GM12878 (cell line): ENCODE results near the gene SUGCT. TPM values are rescaled to one million over a fixed set of nuclear protein-coding genes. Genes with fewer than 3 reads are reported as not detected.

ENCODE experiments used
- ATAC-seq: fragments of 200-7000 bp; cut with Tn5 transposase; 3 replicates; pipeline ENCODE4 v1.9.1; 2020; ENCODE audit warnings: mild to moderate bottlenecking, moderate library complexity
- BruUV-seq: library from RNA; stranded (reverse); fragments of 400-500 nt; replicated peaks from 2 replicates; lab custom pipeline; 2021; lab: Mats Ljungman, UMichigan
- CTCF ChIA-PET: fragments of 300-600 bp; sonication (Branson Sonifier 250); formaldehyde crosslinking; extraction: SDS; loops from one replicate; lab custom pipeline; 2021; ENCODE audit warnings: inconsistent platforms; lab: Yijun Ruan, JAX
- POLR2A ChIA-PET: fragments of 350-600 bp; formaldehyde crosslinking; extraction: SDS; loops from one replicate; lab custom pipeline; 2021; ENCODE audit warnings: inconsistent platforms; lab: Charles Lee
- RAD21 ChIA-PET: fragments of 300-600 bp; sonication (Branson Sonifier 250); formaldehyde crosslinking; loops from one replicate; lab custom pipeline; 2023; ENCODE audit warnings: antibody characterized with exemption; ENCODE audit not compliant: unreplicated experiment; lab: Charles Lee
- SMC1A ChIA-PET: fragments of 300-600 bp; sonication (Branson Sonifier 250); formaldehyde crosslinking; loops from one replicate; lab custom pipeline; 2023; ENCODE audit not compliant: unreplicated experiment, uncharacterized antibody; lab: Charles Lee
- DNase-seq: peaks from one replicate; pipeline ENCODE4 v3.0.0-alpha.2; 2011; ENCODE audit warnings: low read depth, low spot score
- FAIRE-seq: peaks from 3 replicates; lab custom pipeline; 2011; peaks lifted over from hg19 to GRCh38; lab: Jason Lieb, UNC
- H2AFZ ChIP-seq: 2 replicates; pipeline ENCODE4 v1.6.0; 2011; ENCODE audit warnings: low read depth, low read length, control low read depth; ENCODE audit not compliant: control insufficient read depth
- H3K27ac ChIP-seq: 2 replicates; pipeline ENCODE4 v1.5.1; 2011; ENCODE audit warnings: control low read depth; ENCODE audit not compliant: control insufficient read depth, insufficient read depth
- H3K27me3 ChIP-seq, 2 experiments: replicated peaks in 1 of 2; 2 replicates each; pipeline versions ENCODE4 v1.6.0 to v1.6.1; 2011; ENCODE audit warnings: low read length in 1 of 2; ENCODE audit not compliant: control insufficient read depth in 2 of 2, insufficient read depth in 2 of 2
- H3K36me3 ChIP-seq, 2 experiments: 2 replicates each; pipeline ENCODE4 v1.5.1; 2011; ENCODE audit warnings: low read length in 1 of 2; ENCODE audit not compliant: control insufficient read depth in 2 of 2, insufficient read depth in 2 of 2
- H3K4me1 ChIP-seq: 2 replicates; pipeline ENCODE4 v1.6.1; 2011; ENCODE audit warnings: mild to moderate bottlenecking, low read length, moderate library complexity, mixed read lengths; ENCODE audit not compliant: control insufficient read depth, insufficient read depth
- H3K4me2 ChIP-seq: 2 replicates; pipeline ENCODE4 v1.6.0; 2011; ENCODE audit warnings: control low read depth; ENCODE audit not compliant: control insufficient read depth, insufficient read depth
- H3K4me3 ChIP-seq: fragments of 200-600 bp; sonication (generic); 2 replicates; pipeline ENCODE4 v1.5.1; 2016
- H3K79me2 ChIP-seq: 2 replicates; pipeline ENCODE4 v1.6.0; 2011; ENCODE audit warnings: low read length; ENCODE audit not compliant: control insufficient read depth, insufficient read depth
- H3K9ac ChIP-seq: 2 replicates; pipeline ENCODE4 v1.8.0; 2011; ENCODE audit warnings: low read length, control low read depth, mixed read lengths; ENCODE audit not compliant: control insufficient read depth, insufficient read depth
- H3K9me3 ChIP-seq: replicated peaks from 3 replicates; pipeline ENCODE4 v1.5.1; 2011; ENCODE audit warnings: mild to moderate bottlenecking, low read length; ENCODE audit not compliant: control insufficient read depth, insufficient read depth
- H4K20me1 ChIP-seq: 2 replicates; pipeline ENCODE4 v1.6.0; 2011; ENCODE audit not compliant: control insufficient read depth, insufficient read depth
- ATF7 ChIP-seq: fragments of 450-650 bp; IDR thresholded peaks from 2 replicates; pipeline ENCODE4 v1.6.1; 2016; ENCODE audit warnings: low read depth, mild to moderate bottlenecking
- CEBPZ ChIP-seq: fragments of 150-350 bp; IDR thresholded peaks from 2 replicates; pipeline ENCODE4 v1.6.1; 2016; ENCODE audit warnings: low read depth, low read length
- CREB1 ChIP-seq: IDR thresholded peaks from 2 replicates; pipeline ENCODE4 v1.6.1; 2012; ENCODE audit warnings: low read depth, mild to moderate bottlenecking, inconsistent platforms
- CREM ChIP-seq: IDR thresholded peaks from 2 replicates; pipeline ENCODE4 v1.6.1; 2014; ENCODE audit warnings: antibody characterized with exemption, low read depth
- ESRRA ChIP-seq: IDR thresholded peaks from 2 replicates; pipeline ENCODE4 v1.6.1; 2012; ENCODE audit warnings: mild to moderate bottlenecking, low read length, improper control_type of control experiment
- FOS ChIP-seq: IDR thresholded peaks from 3 replicates; pipeline ENCODE4 v1.6.1; 2011; ENCODE audit warnings: borderline replicate concordance; ENCODE audit not compliant: insufficient read length; ENCODE audit errors: extremely low read depth
- MEF2A ChIP-seq: IDR thresholded peaks from 2 replicates; pipeline ENCODE4 v1.6.1; 2011; ENCODE audit warnings: low read depth, mild to moderate bottlenecking, low read length, moderate library complexity; ENCODE audit not compliant: insufficient read depth
- MTA2 ChIP-seq: fragments of 450-650 bp; IDR thresholded peaks from 2 replicates; pipeline ENCODE4 v1.6.1; 2016; ENCODE audit warnings: low read depth, mild to moderate bottlenecking, moderate library complexity
- NFIC ChIP-seq: IDR thresholded peaks from 2 replicates; pipeline ENCODE4 v1.6.1; 2012; ENCODE audit warnings: low read depth, mild to moderate bottlenecking, inconsistent platforms, low read length, moderate library complexity
- NFYB ChIP-seq: IDR thresholded peaks from 2 replicates; pipeline ENCODE4 v1.6.1; 2011; ENCODE audit warnings: low read depth, mild to moderate bottlenecking, low read length, improper control_type of control experiment, moderate library complexity; ENCODE audit not compliant: insufficient read depth
- NR2C2 ChIP-seq: IDR thresholded peaks from 2 replicates; pipeline ENCODE4 v1.6.1; 2011; ENCODE audit warnings: borderline replicate concordance, low read depth; ENCODE audit not compliant: control insufficient read depth, insufficient read length
- POLR2AphosphoS2 ChIP-seq: IDR thresholded peaks from 2 replicates; pipeline ENCODE4 v1.6.1; 2011; ENCODE audit warnings: low read depth, mild to moderate bottlenecking, low read length, improper control_type of control experiment, moderate library complexity
- POU2F2 ChIP-seq: IDR thresholded peaks from 3 replicates; pipeline ENCODE4 v1.6.1; 2011; ENCODE audit warnings: low read depth, mild to moderate bottlenecking, low read length, borderline replicate concordance
- TCF7 ChIP-seq: IDR thresholded peaks from 2 replicates; pipeline ENCODE4 v1.6.1; 2014; ENCODE audit warnings: antibody characterized with exemption, borderline replicate concordance
- YY1 ChIP-seq: IDR thresholded peaks from 2 replicates; pipeline ENCODE4 v1.6.1; 2011; ENCODE audit warnings: low read depth, mild to moderate bottlenecking, low read length
- ZNF384 ChIP-seq: IDR thresholded peaks from 2 replicates; pipeline ENCODE4 v1.6.1; 2012; ENCODE audit warnings: low read depth, mild to moderate bottlenecking, low read length, improper control_type of control experiment, borderline replicate concordance
- WGBS: methylation state at CpG from one replicate; pipeline ENCODE4 v1.1.6; 2016; ENCODE audit warnings: low lambda C conversion rate; ENCODE audit not compliant: insufficient replicate concordance, insufficient coverage; ENCODE audit errors: missing lambda C conversion rate; 5-methylcytosine and 5-hydroxymethylcytosine counted together
- in situ Hi-C: fragments of 300-500 bp; cut with MboI; formaldehyde crosslinking; loops from 9 replicates; pipeline ENCODE4 v1.14.3; 2018; ENCODE audit warnings: mixed read lengths
- intact Hi-C: fragments of 100-400 bp; cut with micrococcal nuclease; formaldehyde crosslinking; loops from one replicate; pipeline ENCODE4 v1.14.2; 2022; ENCODE audit not compliant: unreplicated experiment
- polyA plus RNA-seq, 11 experiments: library from polyadenylated mRNA; depleted of rRNA in 4 of 11; unstranded in 6 of 11; stranded (reverse) in 5 of 11; fragments of >200 nt; fragmentation: Nextera tagmentation in 4 of 11; fragmentation: Illumina TruSeq in 1 of 11; extraction: Ambion mirVana in 4 of 11; extraction: Trizol in 1 of 11; gene quantifications; 1 replicate in 1 of 11; 2 replicates in 10 of 11; pipeline versions ENCODE4 v1.2.1 to v1.2.3, GENCODE V29; 2011 to 2016; ENCODE audit warnings: inconsistent platforms in 2 of 11, missing spikeins in 2 of 11, low read depth in 1 of 11
- total RNA-seq, 4 experiments: library from RNA; depleted of rRNA in 3 of 4; stranded (reverse); fragments of >200 nt in 3 of 4; fragmentation: Illumina TruSeq in 1 of 4; extraction: Trizol in 1 of 4; gene quantifications; 2 replicates each; pipeline versions ENCODE4 v1.2.1 to v1.2.3, GENCODE V29; 2013 to 2021
- TF ChIP-seq, protein P1 (sequence below): fragments of 450-650 bp; formaldehyde crosslinking; IDR thresholded peaks from 2 replicates; pipeline ENCODE4 v1.4.0; 2020; ENCODE audit warnings: mild to moderate bottlenecking, moderate library complexity
- TF ChIP-seq, protein P2 (sequence below): fragments of 450-650 bp; IDR thresholded peaks from 2 replicates; pipeline ENCODE4 v1.6.1; 2017; ENCODE audit warnings: borderline replicate concordance

Gene SUGCT
- total and polyA plus RNA-seq, 10 of the 15 experiments (the other 5 are each of a cell fraction or from before 2014, with no cell fraction given), result 0.08 to 1.2 (median 0.67) TPM; not detected in 1

- in situ Hi-C loops, result no loop called here
- H3K27me3 ChIP-seq, result no peaks in the 10 kb centered on the region
- no peak for TF ChIP-seq CREM
- TF ChIP-seq ESRRA, result no peak
- TF ChIP-seq NFYB, result no peak
- TF ChIP-seq, protein P1, sequence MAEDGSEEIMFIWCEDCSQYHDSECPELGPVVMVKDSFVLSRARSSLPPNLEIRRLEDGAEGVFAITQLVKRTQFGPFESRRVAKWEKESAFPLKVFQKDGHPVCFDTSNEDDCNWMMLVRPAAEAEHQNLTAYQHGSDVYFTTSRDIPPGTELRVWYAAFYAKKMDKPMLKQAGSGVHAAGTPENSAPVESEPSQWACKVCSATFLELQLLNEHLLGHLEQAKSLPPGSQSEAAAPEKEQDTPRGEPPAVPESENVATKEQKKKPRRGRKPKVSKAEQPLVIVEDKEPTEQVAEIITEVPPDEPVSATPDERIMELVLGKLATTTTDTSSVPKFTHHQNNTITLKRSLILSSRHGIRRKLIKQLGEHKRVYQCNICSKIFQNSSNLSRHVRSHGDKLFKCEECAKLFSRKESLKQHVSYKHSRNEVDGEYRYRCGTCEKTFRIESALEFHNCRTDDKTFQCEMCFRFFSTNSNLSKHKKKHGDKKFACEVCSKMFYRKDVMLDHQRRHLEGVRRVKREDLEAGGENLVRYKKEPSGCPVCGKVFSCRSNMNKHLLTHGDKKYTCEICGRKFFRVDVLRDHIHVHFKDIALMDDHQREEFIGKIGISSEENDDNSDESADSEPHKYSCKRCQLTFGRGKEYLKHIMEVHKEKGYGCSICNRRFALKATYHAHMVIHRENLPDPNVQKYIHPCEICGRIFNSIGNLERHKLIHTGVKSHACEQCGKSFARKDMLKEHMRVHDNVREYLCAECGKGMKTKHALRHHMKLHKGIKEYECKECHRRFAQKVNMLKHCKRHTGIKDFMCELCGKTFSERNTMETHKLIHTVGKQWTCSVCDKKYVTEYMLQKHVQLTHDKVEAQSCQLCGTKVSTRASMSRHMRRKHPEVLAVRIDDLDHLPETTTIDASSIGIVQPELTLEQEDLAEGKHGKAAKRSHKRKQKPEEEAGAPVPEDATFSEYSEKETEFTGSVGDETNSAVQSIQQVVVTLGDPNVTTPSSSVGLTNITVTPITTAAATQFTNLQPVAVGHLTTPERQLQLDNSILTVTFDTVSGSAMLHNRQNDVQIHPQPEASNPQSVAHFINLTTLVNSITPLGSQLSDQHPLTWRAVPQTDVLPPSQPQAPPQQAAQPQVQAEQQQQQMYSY (CRISPR knock-in tag), result no peak
- TF ChIP-seq MTA2, result no peak
- no peak for TF ChIP-seq TCF7
- TF ChIP-seq MEF2A, result no peak
- TF ChIP-seq NFIC, result no peak
- TF ChIP-seq YY1, result no peak
- no peak for TF ChIP-seq FOS
- no peak for TF ChIP-seq CREB1
- no peak for TF ChIP-seq POLR2AphosphoS2
- TF ChIP-seq ZNF384, result no peak
- TF ChIP-seq CEBPZ, result no peak
- TF ChIP-seq ATF7, result no peak
- TF ChIP-seq NR2C2, result no peak
- TF ChIP-seq, protein P2, sequence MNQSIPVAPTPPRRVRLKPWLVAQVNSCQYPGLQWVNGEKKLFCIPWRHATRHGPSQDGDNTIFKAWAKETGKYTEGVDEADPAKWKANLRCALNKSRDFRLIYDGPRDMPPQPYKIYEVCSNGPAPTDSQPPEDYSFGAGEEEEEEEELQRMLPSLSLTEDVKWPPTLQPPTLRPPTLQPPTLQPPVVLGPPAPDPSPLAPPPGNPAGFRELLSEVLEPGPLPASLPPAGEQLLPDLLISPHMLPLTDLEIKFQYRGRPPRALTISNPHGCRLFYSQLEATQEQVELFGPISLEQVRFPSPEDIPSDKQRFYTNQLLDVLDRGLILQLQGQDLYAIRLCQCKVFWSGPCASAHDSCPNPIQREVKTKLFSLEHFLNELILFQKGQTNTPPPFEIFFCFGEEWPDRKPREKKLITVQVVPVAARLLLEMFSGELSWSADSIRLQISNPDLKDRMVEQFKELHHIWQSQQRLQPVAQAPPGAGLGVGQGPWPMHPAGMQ, result no peak
- no peak for TF ChIP-seq POU2F2
Observed at GRCh38 chr7:40839881-40840280, 705.1 kb downstream of the SUGCT start.

More at GRCh38 chr7:40839881-40840280, 705.1 kb downstream of the SUGCT start:
- no peak overlapping the region for H3K9ac ChIP-seq
- H3K36me3 ChIP-seq, result no peaks in the 10 kb centered on the region
- SMC1A ChIA-PET, result no interaction called here
- no peak for ATAC-seq
- H3K4me2 ChIP-seq, result no peak overlapping the region
- no peak overlapping the region for H3K27ac ChIP-seq
- no TSS peak for BruUV-seq
- CTCF ChIA-PET, result no interaction called here
- DNase-seq, result no peak
- H4K20me1 ChIP-seq, result no peaks in the 10 kb centered on the region
- no peaks in the 10 kb centered on the region for H3K79me2 ChIP-seq
- 2% methylated on average over 3 of the region's 3 CpGs for WGBS
- POLR2A ChIA-PET, result no interaction called here
- H3K9me3 ChIP-seq, result no peaks in the 10 kb centered on the region; the same call in 2 of the 3 replicates
- RAD21 ChIA-PET, result no interaction called here
- intact Hi-C loops, result loop anchor here (10.0 kb wide), 1 partner anchor 855 kb away; no protein-coding TSS in a partner anchor
- no peak for FAIRE-seq
- no peak overlapping the region for H3K4me3 ChIP-seq
- no peak overlapping the region for H2AFZ ChIP-seq
- H3K4me1 ChIP-seq, result no peaks in the 10 kb centered on the region
